Kidney (tissue), 14 donors: Measurements from ENCODE around the gene ANKRD9. TPM values are rescaled to one million over a fixed set of nuclear protein-coding genes. Genes with fewer than 3 reads are reported as not detected.

ENCODE experiments used
- DNase-seq, 5 donors: peaks; one replicate each; pipeline ENCODE4 v3.0.0-alpha.2; 2013 to 2020
- FAIRE-seq: peaks from 2 replicates; lab custom pipeline; 2012; peaks lifted over from hg19 to GRCh38; lab: Jason Lieb, UNC
- H3K27ac ChIP-seq, 2 donors: one replicate each; pipeline ENCODE4 v1.7.0; 2013; ENCODE audit warnings: low read depth in 2 of 2, low read length in 2 of 2, inconsistent platforms in 1 of 2
- H3K27me3 ChIP-seq: one replicate; pipeline ENCODE4 v1.7.1; 2013; ENCODE audit warnings: low read length, inconsistent platforms; ENCODE audit not compliant: control insufficient read depth, insufficient read depth
- H3K36me3 ChIP-seq, 3 donors: one replicate each; pipeline versions ENCODE4 v1.7.0 to v1.7.1; 2013; ENCODE audit warnings: low read length in 3 of 3, control low read depth in 1 of 3, inconsistent platforms in 1 of 3; ENCODE audit not compliant: insufficient read depth in 3 of 3, control insufficient read depth in 2 of 3
- H3K4me1 ChIP-seq, 3 donors: one replicate each; pipeline versions ENCODE4 v1.7.0 to v1.7.1; 2013; ENCODE audit warnings: low read length in 3 of 3, inconsistent platforms in 1 of 3, low read depth in 1 of 3; ENCODE audit not compliant: control insufficient read depth in 2 of 3, insufficient read depth in 2 of 3
- H3K4me3 ChIP-seq, 3 donors: one replicate each; pipeline versions ENCODE4 v1.7.0 to v1.8.1; 2013; ENCODE audit warnings: low read length in 3 of 3, control low read depth in 1 of 3, inconsistent platforms in 1 of 3
- H3K9ac ChIP-seq, 3 donors: one replicate each; pipeline versions ENCODE4 v1.7.0 to v1.7.1; 2013; ENCODE audit warnings: low read length in 3 of 3, control low read depth in 1 of 3, inconsistent platforms in 1 of 3
- H3K9me3 ChIP-seq, 3 donors: one replicate each; pipeline versions ENCODE4 v1.7.0 to v1.7.1; 2013; ENCODE audit warnings: low read length in 3 of 3, control low read depth in 1 of 3, inconsistent platforms in 1 of 3; ENCODE audit not compliant: control insufficient read depth in 2 of 3, insufficient read depth in 1 of 3
- intact Hi-C: fragments of 100-400 bp; cut with DNase I; formaldehyde crosslinking; loops from one replicate; pipeline ENCODE4 v1.11.1; 2022
- polyA plus RNA-seq: library from polyadenylated mRNA; stranded (reverse); fragments of 350-450 nt; fragmentation: Illumina TruSeq; extraction: RNeasy Lipid Tissue Mini Kit (QIAGEN cat#74804); gene quantifications from one replicate; pipeline ENCODE4 v1.2.3, GENCODE V29; 2014; ENCODE audit warnings: low read depth, low replicate concordance; ENCODE audit not compliant: insufficient read depth
- total RNA-seq: library from RNA; stranded (reverse); fragmentation: NEBNext Ultra II Directional; extraction: Animal tissue kit (Norgen Biotek cat#: 25700); gene quantifications from one replicate; pipeline ENCODE4 v1.2.1, GENCODE V29; 2021
- TF ChIP-seq, protein P1 (sequence below): IDR thresholded peaks from 3 replicates; pipeline ENCODE4 v1.5.1; 2012; ENCODE audit warnings: mild to moderate bottlenecking, moderate library complexity, borderline replicate concordance; ENCODE audit not compliant: insufficient read depth; ENCODE audit errors: extremely low read depth
- donor health status: control.
- donor health status: control.
- donor health status: control.
- donor health status: control.
- donor health status: control.
- donor health status: DM: yes; HTN: yes; CAD: no.
- donor health status: Normal renal cell carcinoma (clear cell type).

Gene ANKRD9
- total and polyA plus RNA-seq, 2 donors from 2014 or later, result 18.7 to 26.0 TPM

GRCh38 chr14:102537981-102538601 lies 28.5 kb upstream of the ANKRD9 start:
- Histone ChIP-seq H3K9ac (no peak overlapping the region), H3K9me3 (no peaks in the 10 kb centered on the region), H3K27ac (no peak overlapping the region), H3K27me3 (no peaks in the 10 kb centered on the region), H3K4me1 (no peaks in the 10 kb centered on the region), H3K4me3 (no peak overlapping the region), H3K36me3 (no peaks in the 10 kb centered on the region)
- TF ChIP-seq, protein P1, sequence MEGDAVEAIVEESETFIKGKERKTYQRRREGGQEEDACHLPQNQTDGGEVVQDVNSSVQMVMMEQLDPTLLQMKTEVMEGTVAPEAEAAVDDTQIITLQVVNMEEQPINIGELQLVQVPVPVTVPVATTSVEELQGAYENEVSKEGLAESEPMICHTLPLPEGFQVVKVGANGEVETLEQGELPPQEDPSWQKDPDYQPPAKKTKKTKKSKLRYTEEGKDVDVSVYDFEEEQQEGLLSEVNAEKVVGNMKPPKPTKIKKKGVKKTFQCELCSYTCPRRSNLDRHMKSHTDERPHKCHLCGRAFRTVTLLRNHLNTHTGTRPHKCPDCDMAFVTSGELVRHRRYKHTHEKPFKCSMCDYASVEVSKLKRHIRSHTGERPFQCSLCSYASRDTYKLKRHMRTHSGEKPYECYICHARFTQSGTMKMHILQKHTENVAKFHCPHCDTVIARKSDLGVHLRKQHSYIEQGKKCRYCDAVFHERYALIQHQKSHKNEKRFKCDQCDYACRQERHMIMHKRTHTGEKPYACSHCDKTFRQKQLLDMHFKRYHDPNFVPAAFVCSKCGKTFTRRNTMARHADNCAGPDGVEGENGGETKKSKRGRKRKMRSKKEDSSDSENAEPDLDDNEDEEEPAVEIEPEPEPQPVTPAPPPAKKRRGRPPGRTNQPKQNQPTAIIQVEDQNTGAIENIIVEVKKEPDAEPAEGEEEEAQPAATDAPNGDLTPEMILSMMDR, result no peak
- DNase-seq (no peak), FAIRE-seq (no peak)
- intact Hi-C loops, result no loop called here

DNA sequence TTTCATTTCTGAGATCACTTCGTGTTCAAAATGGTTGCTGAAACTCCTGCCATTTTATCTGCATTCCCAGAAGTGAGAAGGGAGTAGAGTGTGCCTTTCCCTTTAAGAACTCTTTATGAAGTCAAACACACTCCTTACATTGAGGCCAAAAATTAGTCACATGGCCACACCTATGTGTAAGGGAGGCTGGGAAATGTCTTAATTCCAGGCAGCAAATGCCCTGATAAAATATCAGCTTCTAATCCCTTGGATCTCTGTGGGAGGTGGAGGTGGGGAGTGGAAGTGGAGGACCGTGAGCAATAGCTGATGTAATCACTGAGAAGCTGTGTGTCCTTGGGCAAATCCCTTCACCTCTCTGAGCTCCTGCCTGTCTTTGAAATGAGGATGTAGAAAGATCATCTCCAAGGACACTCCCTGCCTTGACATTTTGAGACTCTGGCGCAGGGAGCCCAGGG lies 22.7 kb upstream of the ANKRD9 start:
- Histone ChIP-seq H3K36me3 (no peaks in the 10 kb centered on the region), H3K9me3 (no peaks in the 10 kb centered on the region), H3K4me1 (no peaks in the 10 kb centered on the region), H3K27ac (no peak overlapping the region), H3K4me3 (no peak overlapping the region), H3K9ac (no peak overlapping the region), H3K27me3 (no peaks in the 10 kb centered on the region)
- no peak for DNase-seq
- TF ChIP-seq, protein P1, result no peak
- no peak for FAIRE-seq
- intact Hi-C loops, result no loop called here

DNA sequence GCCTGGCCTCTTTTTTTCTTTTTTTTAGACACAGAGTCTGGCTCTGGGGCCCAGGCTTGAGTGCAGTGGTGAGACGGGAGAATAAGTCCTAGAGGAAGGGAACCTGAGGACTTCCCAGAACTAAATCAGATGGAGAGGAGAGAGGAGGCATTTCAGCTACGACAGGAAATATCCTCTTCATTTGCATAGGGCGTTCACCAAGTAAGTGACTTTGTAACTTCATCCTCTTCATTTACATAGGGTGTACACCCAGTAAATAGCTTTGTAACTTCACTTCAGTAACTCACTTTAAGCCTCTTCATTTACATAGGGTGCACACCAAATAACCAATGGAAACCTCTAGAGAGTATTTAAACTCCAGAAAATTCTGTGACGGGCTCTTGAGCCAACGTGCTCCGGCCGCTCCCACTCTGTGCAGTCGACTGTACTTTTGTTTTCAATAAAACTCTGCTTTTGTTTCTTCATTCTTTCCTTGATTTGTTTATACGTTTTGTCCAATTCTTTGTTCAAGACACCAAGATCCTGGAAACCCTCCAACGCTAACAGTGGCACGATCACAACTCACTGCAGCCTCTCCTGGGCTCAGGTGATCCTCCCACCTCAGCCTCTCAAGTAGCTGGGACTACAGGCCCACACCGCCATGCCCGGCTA lies 21.4 kb upstream of the ANKRD9 start:
- TF ChIP-seq, protein P1, result no peak
- no peak for FAIRE-seq
- H3K27me3 ChIP-seq, result no peaks in the 10 kb centered on the region

More for the DNA sequence above, 21.4 kb upstream of the ANKRD9 start:
- H3K36me3 ChIP-seq, result no peaks in the 10 kb centered on the region
- H3K4me3 ChIP-seq, result no peak overlapping the region
- intact Hi-C loops, result no loop called here
- H3K4me1 ChIP-seq, result no peaks in the 10 kb centered on the region
- H3K9me3 ChIP-seq, result no peaks in the 10 kb centered on the region
- H3K27ac ChIP-seq, result no peak overlapping the region
- no peak overlapping the region for H3K9ac ChIP-seq
- peak in 1 of 5 donors; percentile 36 for DNase-seq
